Mesendoderm (in vitro differentiated cells): Measurements from ENCODE around the gene CTH.
"Not testable (repeated sequence)": the region's sequence is repeated elsewhere in the genome, so short reads cannot be mapped to it uniquely, and the experiment has no call there.

Experiments
- DNase-seq: peaks from one replicate; pipeline ENCODE4 v3.0.0; 2013
- H2AK5ac ChIP-seq: 2 replicates; pipeline ENCODE4 v1.6.1; 2013; ENCODE audit warnings: low read length, inconsistent platforms
- H2BK120ac ChIP-seq: 2 replicates; pipeline ENCODE4 v1.6.1; 2013; ENCODE audit warnings: low read depth, mild to moderate bottlenecking, low read length, moderate library complexity, mixed read lengths
- H2BK15ac ChIP-seq: replicated peaks from 2 replicates; pipeline ENCODE4 v1.6.1; 2013; ENCODE audit warnings: low read depth, mild to moderate bottlenecking, moderate library complexity
- H2BK5ac ChIP-seq: 2 replicates; pipeline ENCODE4 v1.6.1; 2013; ENCODE audit warnings: low read length, inconsistent platforms
- H3K18ac ChIP-seq: 2 replicates; pipeline ENCODE4 v1.6.1; 2013; ENCODE audit warnings: mild to moderate bottlenecking, low read length, mixed read lengths
- H3K23ac ChIP-seq: one replicate; pipeline ENCODE4 v1.6.1; 2013; ENCODE audit warnings: low read length
- H3K27ac ChIP-seq: 2 replicates; pipeline ENCODE4 v1.5.1; 2013; ENCODE audit warnings: low read depth, mild to moderate bottlenecking, inconsistent platforms, low read length, moderate library complexity
- H3K27me3 ChIP-seq: 2 replicates; pipeline ENCODE4 v1.6.1; 2013; ENCODE audit warnings: low read length, control low read depth, mild to moderate bottlenecking, inconsistent platforms; ENCODE audit not compliant: insufficient read depth, poor library complexity
- H3K36me3 ChIP-seq: 2 replicates; pipeline ENCODE4 v1.6.1; 2013; ENCODE audit warnings: low read length, inconsistent platforms; ENCODE audit not compliant: control insufficient read depth, insufficient read depth
- H3K4ac ChIP-seq: one replicate; pipeline ENCODE4 v1.6.1; 2013; ENCODE audit warnings: low read depth, mild to moderate bottlenecking, low read length, moderate library complexity
- H3K4me1 ChIP-seq: 2 replicates; pipeline ENCODE4 v1.6.1; 2013; ENCODE audit warnings: low read depth, low read length, inconsistent platforms; ENCODE audit not compliant: control insufficient read depth
- H3K4me2 ChIP-seq: 2 replicates; pipeline ENCODE4 v1.6.1; 2013; ENCODE audit warnings: low read length
- H3K4me3 ChIP-seq: 2 replicates; pipeline ENCODE4 v1.5.1; 2013; ENCODE audit warnings: mild to moderate bottlenecking, low read length
- H3K56ac ChIP-seq: one replicate; pipeline ENCODE4 v1.6.1; 2013; ENCODE audit warnings: low read length
- H3K79me1 ChIP-seq: 2 replicates; pipeline ENCODE4 v1.6.1; 2013; ENCODE audit warnings: low read length, inconsistent platforms
- H3K79me2 ChIP-seq: 2 replicates; pipeline ENCODE4 v1.6.1; 2013; ENCODE audit warnings: mild to moderate bottlenecking, low read length; ENCODE audit not compliant: control insufficient read depth, insufficient read depth
- H3K9ac ChIP-seq: 2 replicates; pipeline ENCODE4 v1.6.1; 2013; ENCODE audit warnings: low read length, inconsistent platforms
- H4K5ac ChIP-seq: one replicate; pipeline ENCODE4 v1.6.1; 2013; ENCODE audit warnings: low read length
- H4K8ac ChIP-seq: one replicate; pipeline ENCODE4 v1.6.1; 2013; ENCODE audit warnings: low read depth, mild to moderate bottlenecking, control low read depth, low read length, moderate library complexity
- WGBS: extraction: QIAGEN DNeasy Blood & Tissue Kit; methylation state at CpG from one replicate; pipeline ENCODE4 v1.1.7; 2013; ENCODE audit warnings: low lambda C conversion rate, missing lambda C conversion rate; ENCODE audit not compliant: insufficient coverage; ENCODE audit errors: extremely low coverage; 5-methylcytosine and 5-hydroxymethylcytosine counted together

Gene CTH

GRCh38 chr1:70409136-70409535 is 1.9 kb upstream of the CTH start:
- H3K9ac ChIP-seq, result no peak overlapping the region
- H2BK5ac ChIP-seq, result no peak overlapping the region

GRCh38 chr1:70411360-70411844 is 334 bp downstream of the CTH start:
- H4K8ac ChIP-seq, result no peak overlapping the region
- peak overlapping the region; percentile 72 for H3K4me3 ChIP-seq
- no CpG with 5 or more reads among the region's 17 CpGs for WGBS
- no peaks in the 10 kb centered on the region for H3K36me3 ChIP-seq
- H2AK5ac ChIP-seq, result no peak overlapping the region
- no peak overlapping the region for H2BK5ac ChIP-seq
- no peak overlapping the region for H3K4ac ChIP-seq
- peaks cover 1% of the 10 kb centered on the region for H3K79me1 ChIP-seq
- H2BK120ac ChIP-seq, result no peak overlapping the region
- H3K4me2 ChIP-seq, result peak overlapping the region; percentile 53
- peak overlapping the region; percentile 90 for H3K56ac ChIP-seq
- no peak overlapping the region for H2BK15ac ChIP-seq
- no peak for DNase-seq
- peak overlapping the region; percentile 1 for H3K18ac ChIP-seq
- peak overlapping the region; percentile 14 for H3K27ac ChIP-seq
- peak overlapping the region; percentile 75 for H3K9ac ChIP-seq
- H3K23ac ChIP-seq, result peak overlapping the region; percentile 7
- no peak overlapping the region for H4K5ac ChIP-seq
- H3K4me1 ChIP-seq, result no peaks in the 10 kb centered on the region
- peaks cover 15% of the 10 kb centered on the region for H3K79me2 ChIP-seq
- H3K27me3 ChIP-seq, result no peaks in the 10 kb centered on the region

More at GRCh38 chr1:70409136-70409535, 1.9 kb upstream of the CTH start:
- DNase-seq, result no peak
- WGBS, result no CpG with 5 or more reads among the region's 2 CpGs
- no peak overlapping the region for H3K4ac ChIP-seq
- no peak overlapping the region for H3K23ac ChIP-seq
- no peaks in the 10 kb centered on the region for H3K4me1 ChIP-seq
- H3K79me2 ChIP-seq, result peaks cover 13% of the 10 kb centered on the region
- no peaks in the 10 kb centered on the region for H3K79me1 ChIP-seq
- H3K36me3 ChIP-seq, result no peaks in the 10 kb centered on the region
- H4K8ac ChIP-seq, result no peak overlapping the region
- H2BK120ac ChIP-seq, result peak overlapping the region; percentile 61
- no peak overlapping the region for H3K27ac ChIP-seq
- H4K5ac ChIP-seq, result no peak overlapping the region
- H3K4me3 ChIP-seq, result no peak overlapping the region
- H3K56ac ChIP-seq, result no peak overlapping the region
- H2BK15ac ChIP-seq, result no peak overlapping the region
- no peak overlapping the region for H3K18ac ChIP-seq
- H3K4me2 ChIP-seq, result no peak overlapping the region
- no peaks in the 10 kb centered on the region for H3K27me3 ChIP-seq
- no peak overlapping the region for H2AK5ac ChIP-seq

- H3K4me2 ChIP-seq, result no peak overlapping the region
- H3K4me1 ChIP-seq, result no peaks in the 10 kb centered on the region
- H3K23ac ChIP-seq, result no peak overlapping the region
- H3K36me3 ChIP-seq, result peaks cover 2% of the 10 kb centered on the region
- H3K4ac ChIP-seq, result no peak overlapping the region
- H4K5ac ChIP-seq, result no peak overlapping the region
- no peak overlapping the region for H3K9ac ChIP-seq
- H3K79me1 ChIP-seq, result peaks cover 1% of the 10 kb centered on the region
- H3K56ac ChIP-seq, result no peak overlapping the region
- no peak overlapping the region for H2BK15ac ChIP-seq
- H2BK5ac ChIP-seq, result no peak overlapping the region
- H3K27me3 ChIP-seq, result no peaks in the 10 kb centered on the region
- no peak overlapping the region for H2AK5ac ChIP-seq
- H2BK120ac ChIP-seq, result no peak overlapping the region
- no peak for DNase-seq
- no peak overlapping the region for H3K27ac ChIP-seq
- H3K4me3 ChIP-seq, result no peak overlapping the region
- peaks cover 15% of the 10 kb centered on the region for H3K79me2 ChIP-seq
- no peak overlapping the region for H4K8ac ChIP-seq
- no peak overlapping the region for H3K18ac ChIP-seq
- no CpG with 5 or more reads among the region's 4 CpGs for WGBS
These were observed 4.8 kb downstream of the CTH start for GRCh38 chr1:70415882-70416281.

GRCh38 chr1:70418973-70419734 is 8.1 kb downstream of the CTH start:
- no CpG with 5 or more reads among the region's 4 CpGs for WGBS
- H3K27ac ChIP-seq, H4K5ac ChIP-seq, H3K27me3 ChIP-seq, H3K79me2 ChIP-seq, H3K4me1 ChIP-seq, H3K18ac ChIP-seq, H3K9ac ChIP-seq, H2BK15ac ChIP-seq, H3K79me1 ChIP-seq, H3K4ac ChIP-seq, H2AK5ac ChIP-seq, H3K56ac ChIP-seq, H4K8ac ChIP-seq, H3K4me2 ChIP-seq, H2BK120ac ChIP-seq, H3K4me3 ChIP-seq, H3K23ac ChIP-seq, DNase-seq, H3K36me3 ChIP-seq, H2BK5ac ChIP-seq: not testable (repeated sequence)

GRCh38 chr1:70420320-70420719 is 9.3 kb downstream of the CTH start:
- H2BK120ac ChIP-seq, result no peak overlapping the region
- H3K27ac ChIP-seq, result no peak overlapping the region
- no peak overlapping the region for H3K4ac ChIP-seq
- no peak overlapping the region for H2AK5ac ChIP-seq
- no peaks in the 10 kb centered on the region for H3K4me1 ChIP-seq
- no peaks in the 10 kb centered on the region for H3K27me3 ChIP-seq
- H4K5ac ChIP-seq, result no peak overlapping the region
- no peak overlapping the region for H3K23ac ChIP-seq
- H3K79me1 ChIP-seq, result no peaks in the 10 kb centered on the region
- H2BK5ac ChIP-seq, result no peak overlapping the region
- DNase-seq, result peak; percentile 74
- H3K18ac ChIP-seq, result no peak overlapping the region
- peaks cover 2% of the 10 kb centered on the region for H3K36me3 ChIP-seq
- no peaks in the 10 kb centered on the region for H3K79me2 ChIP-seq
- H3K4me3 ChIP-seq, result no peak overlapping the region
- H3K9ac ChIP-seq, result no peak overlapping the region
- WGBS, result no CpG with 5 or more reads among the region's 4 CpGs
- no peak overlapping the region for H3K4me2 ChIP-seq
- no peak overlapping the region for H2BK15ac ChIP-seq
- no peak overlapping the region for H3K56ac ChIP-seq
- no peak overlapping the region for H4K8ac ChIP-seq
